Panc1 (cell line): Measurements from ENCODE around the gene ASCL3. TPM values are rescaled to one million over a fixed set of nuclear protein-coding genes. Genes with fewer than 3 reads are reported as not detected.
"Not testable (repeated sequence)": the region's sequence is repeated elsewhere in the genome, so short reads cannot be mapped to it uniquely, and the experiment has no call there.

Experiments
- ATAC-seq: fragments of 200-7000 bp; cut with Tn5 transposase; 2 replicates; pipeline ENCODE4 v1.9.1; 2020; ENCODE audit warnings: mild to moderate bottlenecking, moderate library complexity
- BruUV-seq: library from RNA; stranded (reverse); fragments of 400-500 nt; replicated peaks from 2 replicates; lab custom pipeline; 2021; lab: Mats Ljungman, UMichigan
- CTCF ChIA-PET: fragments of 300-600 bp; sonication (Branson Sonifier 250); formaldehyde crosslinking; loops from one replicate; lab custom pipeline; 2022; ENCODE audit warnings: antibody characterized with exemption; lab: Charles Lee
- POLR2A ChIA-PET: fragments of 300-600 bp; sonication (Branson Sonifier 250); formaldehyde crosslinking; loops from one replicate; lab custom pipeline; 2022; ENCODE audit warnings: antibody characterized with exemption; lab: Charles Lee
- DNase-seq: peaks from one replicate; pipeline ENCODE4 v3.0.0-alpha.2; 2010; ENCODE audit warnings: low read depth, low spot score
- H3K27ac ChIP-seq: 2 replicates; pipeline ENCODE4 v1.5.1; 2011; ENCODE audit warnings: mild to moderate bottlenecking, low read length, inconsistent platforms
- H3K27me3 ChIP-seq: fragments of 200-500 bp; sonication (Bioruptor generic); 2 replicates; pipeline ENCODE4 v1.6.0; 2014; ENCODE audit warnings: low read length, inconsistent platforms; ENCODE audit not compliant: control insufficient read depth, insufficient read depth
- H3K36me3 ChIP-seq: fragments of 200-500 bp; sonication (Bioruptor generic); 2 replicates; pipeline ENCODE4 v1.5.1; 2014; ENCODE audit warnings: inconsistent platforms, mild to moderate bottlenecking, low read length, moderate library complexity; ENCODE audit not compliant: control insufficient read depth, insufficient read depth
- H3K4me1 ChIP-seq: 2 replicates; pipeline ENCODE4 v1.5.1; 2011; ENCODE audit warnings: inconsistent platforms, mild to moderate bottlenecking, low read length, moderate library complexity; ENCODE audit not compliant: control insufficient read depth, insufficient read depth
- H3K4me3 ChIP-seq, 2 experiments: 2 replicates each; pipeline ENCODE4 v1.5.1; 2011 to 2012; ENCODE audit warnings: low read depth in 2 of 2, low read length in 2 of 2, mild to moderate bottlenecking in 2 of 2, inconsistent platforms in 1 of 2, moderate library complexity in 1 of 2
- H3K9me3 ChIP-seq: fragments of 200-500 bp; sonication (Bioruptor generic); 2 replicates; pipeline ENCODE4 v1.5.1; 2014; ENCODE audit warnings: low read depth, mild to moderate bottlenecking, inconsistent platforms, low read length, moderate library complexity; ENCODE audit not compliant: control insufficient read depth, insufficient read depth
- CTCF ChIP-seq: fragments of 450-650 bp; IDR thresholded peaks from 2 replicates; pipeline ENCODE4 v1.5.1; 2017; ENCODE audit warnings: mild to moderate bottlenecking
- POLR2AphosphoS5 ChIP-seq: IDR thresholded peaks from 2 replicates; pipeline ENCODE4 v1.6.1; 2012; ENCODE audit warnings: mild to moderate bottlenecking, low read depth, low read length, moderate library complexity
- REST ChIP-seq, 2 experiments: IDR thresholded peaks; 2 replicates each; pipeline ENCODE4 v1.6.1; 2011 to 2012; ENCODE audit warnings: low read depth in 2 of 2, control low read depth in 1 of 2, low read length in 1 of 2, mild to moderate bottlenecking in 1 of 2, moderate library complexity in 1 of 2; ENCODE audit not compliant: insufficient read depth in 1 of 2
- SIN3A ChIP-seq: IDR thresholded peaks from 2 replicates; pipeline ENCODE4 v1.6.1; 2012; ENCODE audit warnings: low read depth, mild to moderate bottlenecking, low read length, moderate library complexity, borderline replicate concordance; ENCODE audit not compliant: insufficient read depth
- TCF7L2 ChIP-seq: IDR thresholded peaks from 2 replicates; pipeline ENCODE4 v1.6.1; 2011; ENCODE audit warnings: mild to moderate bottlenecking, low read depth, low read length, inconsistent platforms
- in situ Hi-C: cut with HindIII; loops from 2 replicates; pipeline ENCODE4 v1.10.0; 2016; ENCODE audit warnings: low sequenced_read_pairs, low pct_unique_long_range_greater_than_20kb
- intact Hi-C: fragments of 100-400 bp; cut with micrococcal nuclease; formaldehyde crosslinking; loops from one replicate; pipeline ENCODE4 v1.10.0; 2022; ENCODE audit not compliant: unreplicated experiment
- total RNA-seq: library from RNA; stranded (reverse); gene quantifications from one replicate; pipeline ENCODE4 v1.2.1, GENCODE V29; 2021; ENCODE audit not compliant: unreplicated experiment

ASCL3 gene
- total RNA-seq, 1 experiment from 2014 or later: not detected

GRCh38 chr11:8905528-8906165 is 37.2 kb downstream of the ASCL3 start:
- in situ Hi-C loops: no loop called here
- ATAC-seq (no peak), DNase-seq (no peak)
- H3K36me3 ChIP-seq: no peaks in the 10 kb centered on the region
- intact Hi-C loops: no loop called here
- BruUV-seq: no TSS peak
- no peaks in the 10 kb centered on the region for H3K27me3 ChIP-seq
- POLR2A ChIA-PET: no interaction called here
- CTCF ChIA-PET: no interaction called here
- no peak for TF ChIP-seq CTCF
- TF ChIP-seq SIN3A: no peak
- TF ChIP-seq POLR2AphosphoS5: no peak
- no peak for TF ChIP-seq REST (IDR thresholded peaks at IDR 0.05; ENCODE audit: insufficient read depth in 1 of 2, low read depth in 2 of 2, low read length in 1 of 2)
- TF ChIP-seq TCF7L2: no peak
- no peak overlapping the region for H3K27ac ChIP-seq
- no peaks in the 10 kb centered on the region for H3K9me3 ChIP-seq
- peaks cover 8% of the 10 kb centered on the region for H3K4me1 ChIP-seq
- H3K4me3 ChIP-seq: no peak overlapping the region

GRCh38 chr11:8899119-8899753 is 43.6 kb downstream of the ASCL3 start:
- Histone ChIP-seq H3K4me3 (no peak overlapping the region), H3K36me3 (no peaks in the 10 kb centered on the region), H3K27me3 (no peaks in the 10 kb centered on the region), H3K9me3 (peaks cover 17% of the 10 kb centered on the region), H3K27ac (no peak overlapping the region), H3K4me1 (no peaks in the 10 kb centered on the region)
- no peak for TF ChIP-seq SIN3A
- TF ChIP-seq CTCF: no peak
- no peak for TF ChIP-seq TCF7L2
- TF ChIP-seq POLR2AphosphoS5: no peak
- TF ChIP-seq REST (IDR thresholded peaks at IDR 0.05; ENCODE audit: insufficient read depth in 1 of 2, low read depth in 2 of 2, low read length in 1 of 2): no peak
- ATAC-seq (no peak), DNase-seq (no peak)
- ChIA-PET CTCF (no interaction called here), POLR2A (no interaction called here)
- intact Hi-C loops: no loop called here
- no TSS peak for BruUV-seq
- in situ Hi-C loops: no loop called here

GRCh38 chr11:8891185-8891584 is 51.6 kb downstream of the ASCL3 start:
- intact Hi-C loops, in situ Hi-C loops, DNase-seq, H3K27ac ChIP-seq, CTCF ChIA-PET, POLR2A ChIA-PET, H3K4me1 ChIP-seq, H3K9me3 ChIP-seq, ATAC-seq, H3K4me3 ChIP-seq, BruUV-seq, H3K27me3 ChIP-seq, H3K36me3 ChIP-seq: not testable (repeated sequence)
